Heart right ventricle (tissue), 16 donors: ENCODE results near the gene NOS1AP. TPM values are rescaled to one million over a fixed set of nuclear protein-coding genes. Genes with fewer than 3 reads are reported as not detected.

Experiments used
- ATAC-seq, 8 donors: fragments of 200-7000 bp; cut with Tn5 transposase; one replicate each; pipeline ENCODE4 v1.9.1; 2020; ENCODE audit warnings: mild to moderate bottlenecking in 8 of 8, moderate library complexity in 8 of 8, moderate number of reproducible peaks in 1 of 8
- DNase-seq, 2 donors: peaks; one replicate each; pipeline ENCODE4 v3.0.0-alpha.2; 2020
- H3K27ac ChIP-seq, 10 donors: fragments of 200-600 bp; sonication (generic) in 2 of 10; one replicate each; pipeline versions ENCODE4 v1.5.0 to v1.8.0; 2020 to 2022; ENCODE audit warnings: mild to moderate bottlenecking in 3 of 10
- H3K27me3 ChIP-seq, 7 donors: fragments of 200-600 bp; one replicate each; pipeline ENCODE4 v1.8.0; 2021 to 2022; ENCODE audit warnings: mild to moderate bottlenecking in 2 of 7
- H3K36me3 ChIP-seq, 9 donors: fragments of 200-600 bp; sonication (generic) in 1 of 9; one replicate each; pipeline versions ENCODE4 v1.5.0 to v1.8.0; 2020 to 2022; ENCODE audit warnings: mild to moderate bottlenecking in 2 of 9
- H3K4me1 ChIP-seq, 9 donors: fragments of 200-600 bp; sonication (generic) in 1 of 9; one replicate each; pipeline versions ENCODE4 v1.5.0 to v1.8.0; 2020 to 2022; ENCODE audit warnings: mild to moderate bottlenecking in 4 of 9
- H3K4me3 ChIP-seq, 10 donors: fragments of 200-600 bp; sonication (generic) in 2 of 10; one replicate each; pipeline versions ENCODE4 v1.5.0 to v1.8.0; 2020 to 2022; ENCODE audit warnings: mild to moderate bottlenecking in 7 of 10, moderate library complexity in 2 of 10
- H3K9me3 ChIP-seq, 11 donors: fragments of 200-600 bp in 10 of 11; sonication (generic) in 2 of 11; one replicate each; pipeline versions ENCODE4 v1.5.0 to v1.8.0; 2013 to 2022; ENCODE audit warnings: mild to moderate bottlenecking in 2 of 11, control low read depth in 1 of 11, moderate library complexity in 1 of 11
- CTCF ChIP-seq, 9 donors: fragments of 200-600 bp; sonication (generic) in 2 of 9; IDR thresholded peaks; one replicate each; pipeline versions ENCODE4 v1.5.0 to v1.8.0; 2021 to 2022; ENCODE audit warnings: antibody characterized with exemption in 9 of 9, mild to moderate bottlenecking in 5 of 9, moderate library complexity in 1 of 9
- WGBS, 2 donors: extraction: QIAGEN DNeasy Blood & Tissue Kit; methylation state at CpG; one replicate each; pipeline ENCODE4 v1.1.7; 2013; ENCODE audit warnings: inconsistent platforms in 1 of 2; 5-methylcytosine and 5-hydroxymethylcytosine counted together
- intact Hi-C, 10 donors: fragments of 100-400 bp; cut with DNase I; formaldehyde crosslinking; loops; one replicate each; pipeline versions ENCODE4 v1.11.1 to v1.14.2; 2022
- polyA plus RNA-seq, 2 donors: library from polyadenylated mRNA; stranded (reverse); fragments of 200-250 nt; gene quantifications; one replicate each; pipeline ENCODE4 v1.2.3, GENCODE V29; 2013
- total RNA-seq, 10 donors: library from RNA; stranded (reverse); fragmentation: NEBNext Ultra II Directional in 3 of 10; extraction: Animal tissue kit (Norgen Biotek cat#: 25700) in 3 of 10; gene quantifications; one replicate each; pipeline versions ENCODE4 v1.2.1 to v1.2.4, GENCODE V29; 2021 to 2023
- donor health status: Arrhythmogenic right ventricular cardiomyopathy.
- donor health status: ischemic (EF 13 %, LVEDD 7.1; RV severe dilation, severe dysfunction).
- donor health status: healthy with polysubstance abuse.
- donor health status: DM: no; HTN: yes; CAD: no.
- donor health status: DM: no; HTN: no; CAD: no.
- donor health status: ischemic (EF 25% LVEDD 6.9; RV normal size, moderate dysfunction).
- donor health status: ischemic (EF 25% LVEDD 5.7; RV mildly dilated, moderate dysfunction).
- donor health status: healthy.
- donor health status: DM: yes; HTN: yes; CAD: no.
- donor health status: Ischemic cardiomyopathy.
- donor health status: ischemic (EF 35%, LVEDD 5.7; RV mildly dilated, moderate dysfunction).
- donor health status: nonischemic (EF 11% LVEDD 7.7; RV severe dilation, severe dysfunction).
- donor health status: DM: yes; HTN: yes; CAD: no.
- donor health status: PGD.
- donor health status: ischemic (EF 29% LVEDD 5.4; RV normal size, mild dysfunction).
- donor health status: nonischemic (EF 23%, LVEDD 6.1; RV moderate dilation, normal function).

Gene NOS1AP
- total and polyA plus RNA-seq, 12 donors: 0.19 to 7.1 (median 4.6) TPM

GRCh38 chr1:162144268-162144667, 74.8 kb downstream of the NOS1AP start:
- intact Hi-C loops: no loop called here
- DNase-seq (no peak), ATAC-seq (no peak)
- Histone ChIP-seq H3K4me1 (peaks cover 0 to 8% (median 0%) of the 10 kb centered on the region in 9 donors), H3K9me3 (no peaks in the 10 kb centered on the region), H3K27me3 (no peaks in the 10 kb centered on the region), H3K36me3 (no peaks in the 10 kb centered on the region), H3K4me3 (no peak overlapping the region), H3K27ac (no peak overlapping the region)
- 58 to 60% methylated on average over 3 of the region's 3 CpGs for WGBS, 2 donors
- no peak for TF ChIP-seq CTCF (IDR thresholded peaks at IDR 0.05)

GRCh38 chr1:162144853-162145252, 75.4 kb downstream of the NOS1AP start:
- DNase-seq (no peak), ATAC-seq (no peak)
- H3K4me1 ChIP-seq: peaks cover 0 to 7% (median 0%) of the 10 kb centered on the region in 9 donors
- no peaks in the 10 kb centered on the region for H3K36me3 ChIP-seq
- intact Hi-C loops: no loop called here
- 83 to 92% methylated on average over 6 of the region's 6 CpGs for WGBS, 2 donors
- no peaks in the 10 kb centered on the region for H3K9me3 ChIP-seq
- no peak for TF ChIP-seq CTCF (IDR thresholded peaks at IDR 0.05)
- H3K4me3 ChIP-seq: no peak overlapping the region
- H3K27me3 ChIP-seq: no peaks in the 10 kb centered on the region
- no peak overlapping the region for H3K27ac ChIP-seq

- TF ChIP-seq CTCF (IDR thresholded peaks at IDR 0.05): no peak
- 79 to 84% methylated on average over 11 of the region's 11 CpGs for WGBS, 2 donors
- no peak for ATAC-seq
Measured at GRCh38 chr1:162145280-162145965, 75.9 kb downstream of the NOS1AP start.

GRCh38 chr1:162145966-162146696, 76.6 kb downstream of the NOS1AP start:
- no peaks in the 10 kb centered on the region for H3K36me3 ChIP-seq
- TF ChIP-seq CTCF (IDR thresholded peaks at IDR 0.05): no peak
- DNase-seq: no peak
- 75 to 76% methylated on average over 5 of the region's 5 CpGs for WGBS, 2 donors
- ATAC-seq: peak in 3 of 8 donors; percentile 52 to 66 (median 56)
- intact Hi-C loops: no loop called here
- H3K4me1 ChIP-seq: peaks cover 0 to 7% (median 0%) of the 10 kb centered on the region in 9 donors
- no peaks in the 10 kb centered on the region for H3K9me3 ChIP-seq
- H3K27me3 ChIP-seq: no peaks in the 10 kb centered on the region
- no peak overlapping the region for H3K27ac ChIP-seq
- no peak overlapping the region for H3K4me3 ChIP-seq

More at GRCh38 chr1:162145280-162145965, 75.9 kb downstream of the NOS1AP start:
- no peaks in the 10 kb centered on the region for H3K9me3 ChIP-seq
- no peaks in the 10 kb centered on the region for H3K36me3 ChIP-seq
- H3K4me3 ChIP-seq: no peak overlapping the region
- no peaks in the 10 kb centered on the region for H3K27me3 ChIP-seq
- intact Hi-C loops: no loop called here
- no peak overlapping the region for H3K27ac ChIP-seq
- DNase-seq: no peak
- peaks cover 0 to 7% (median 0%) of the 10 kb centered on the region in 9 donors for H3K4me1 ChIP-seq
